Stimulated activated CD4-positive, alpha-beta T cell treated with anti-CD3 and anti-CD28 coated beads, Interleukin-1b, Interleukin-23, amount 100 ng/mL, for 24 hours (primary cell): ENCODE data around the gene SF3B3.
"Not testable (repeated sequence)": the region's sequence is repeated elsewhere in the genome, so short reads cannot be mapped to it uniquely, and the experiment has no call there.

Source experiments
- DNase-seq, 4 experiments: peaks; one replicate each; pipeline ENCODE4 v3.0.0-alpha.2; 2020; ENCODE audit warnings: low read depth in 4 of 4, low spot score in 1 of 4

The SF3B3 gene

DNA sequence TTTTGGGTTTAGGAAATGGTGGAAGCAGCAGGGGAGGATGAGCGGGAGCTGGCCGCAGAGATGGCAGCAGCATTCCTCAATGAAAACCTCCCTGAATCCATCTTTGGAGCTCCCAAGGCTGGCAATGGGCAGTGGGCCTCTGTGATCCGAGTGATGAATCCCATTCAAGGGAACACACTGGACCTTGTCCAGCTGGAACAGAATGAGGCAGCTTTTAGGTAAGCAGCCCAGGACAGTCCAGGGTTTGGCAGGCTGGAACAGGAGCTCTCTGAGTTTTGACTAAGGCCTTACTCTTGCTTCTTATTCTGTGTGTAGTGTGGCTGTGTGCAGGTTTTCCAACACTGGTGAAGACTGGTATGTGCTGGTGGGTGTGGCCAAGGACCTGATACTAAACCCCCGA is 41.4 kb downstream of the SF3B3 start:
- DNase-seq: no peak

DNA sequence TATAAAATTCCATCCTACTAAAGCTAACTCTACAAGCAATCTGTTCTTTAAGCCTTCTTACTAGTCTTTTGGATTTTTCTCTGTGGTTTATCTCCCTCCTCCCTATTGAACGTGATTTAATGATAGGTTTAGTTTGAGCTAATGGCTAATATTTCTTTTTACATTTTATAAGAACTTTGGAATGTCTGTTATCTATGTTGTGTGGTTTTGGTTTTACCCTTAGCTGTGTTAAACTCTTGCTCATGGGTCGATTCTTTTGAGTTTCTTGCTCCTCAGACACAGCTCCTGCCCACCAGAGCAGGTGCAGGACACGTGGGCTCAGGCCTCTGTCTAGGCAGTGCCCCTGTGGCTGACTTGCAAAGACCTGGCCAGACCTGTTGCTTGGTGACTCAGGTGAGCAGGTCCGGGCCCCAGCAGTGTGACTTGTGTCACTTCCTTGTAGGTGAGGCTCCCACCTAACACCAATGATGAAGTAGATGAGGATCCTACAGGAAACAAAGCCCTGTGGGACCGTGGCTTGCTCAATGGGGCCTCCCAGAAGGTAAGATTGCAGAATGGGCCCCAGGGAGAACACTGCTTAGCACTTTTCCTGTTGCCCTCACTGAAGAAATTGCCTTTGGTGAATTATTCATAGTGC is 45.1 kb downstream of the SF3B3 start:
- no peak for DNase-seq

DNA sequence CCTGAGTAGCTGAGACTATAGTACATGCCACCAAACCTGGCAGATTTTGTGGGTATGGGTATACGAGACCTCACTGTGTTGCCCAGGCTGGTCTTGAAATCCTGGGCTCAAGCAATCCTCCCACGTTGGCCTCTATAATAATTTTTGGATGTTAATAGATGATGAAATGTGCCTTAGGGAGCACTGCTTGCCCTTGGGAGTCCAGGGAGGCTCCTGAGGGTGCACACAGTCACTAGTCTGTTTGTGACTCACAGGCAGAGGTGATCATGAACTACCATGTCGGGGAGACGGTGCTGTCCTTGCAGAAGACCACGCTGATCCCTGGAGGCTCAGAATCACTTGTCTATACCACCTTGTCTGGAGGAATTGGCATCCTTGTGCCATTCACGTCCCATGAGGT is 46.1 kb downstream of the SF3B3 start:
- no peak for DNase-seq

DNA sequence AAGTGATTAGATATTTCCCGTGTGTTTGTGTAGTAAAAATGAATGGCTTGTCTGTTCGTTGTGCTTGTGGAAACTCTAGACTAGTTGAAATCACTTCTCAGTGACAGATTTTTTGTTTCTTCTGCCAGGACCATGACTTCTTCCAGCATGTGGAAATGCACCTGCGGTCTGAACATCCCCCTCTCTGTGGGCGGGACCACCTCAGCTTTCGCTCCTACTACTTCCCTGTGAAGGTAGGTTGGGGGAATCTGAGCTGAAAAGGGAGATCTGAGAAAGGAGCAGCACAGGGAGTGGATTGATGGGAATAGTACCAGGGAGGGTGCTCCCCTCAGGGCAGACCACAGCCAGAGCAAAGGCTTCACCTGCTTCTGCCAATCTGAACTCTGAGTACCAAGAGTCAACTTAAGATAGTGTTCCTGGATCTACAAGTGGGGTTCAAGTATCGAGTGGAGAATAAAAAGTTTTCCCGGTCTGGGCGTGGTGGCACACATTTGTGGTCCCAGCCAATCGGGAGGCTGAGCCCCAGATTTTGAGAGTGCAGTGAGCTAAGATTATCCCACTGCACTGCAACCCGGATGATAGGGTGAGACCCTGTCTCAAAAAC is 47.5 kb downstream of the SF3B3 start:
- no peak for DNase-seq

DNA sequence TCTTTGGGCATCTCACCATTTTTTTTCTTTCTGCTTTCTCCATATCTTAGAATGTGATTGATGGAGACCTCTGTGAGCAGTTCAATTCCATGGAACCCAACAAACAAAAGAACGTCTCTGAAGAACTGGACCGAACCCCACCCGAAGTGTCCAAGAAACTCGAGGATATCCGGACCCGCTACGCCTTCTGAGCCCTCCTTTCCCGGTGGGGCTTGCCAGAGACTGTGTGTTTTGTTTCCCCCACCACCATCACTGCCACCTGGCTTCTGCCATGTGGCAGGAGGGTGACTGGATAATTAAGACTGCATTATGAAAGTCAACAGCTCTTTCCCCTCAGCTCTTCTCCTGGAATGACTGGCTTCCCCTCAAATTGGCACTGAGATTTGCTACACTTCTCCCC is 48.0 kb downstream of the SF3B3 start:
- DNase-seq: no peak

DNA sequence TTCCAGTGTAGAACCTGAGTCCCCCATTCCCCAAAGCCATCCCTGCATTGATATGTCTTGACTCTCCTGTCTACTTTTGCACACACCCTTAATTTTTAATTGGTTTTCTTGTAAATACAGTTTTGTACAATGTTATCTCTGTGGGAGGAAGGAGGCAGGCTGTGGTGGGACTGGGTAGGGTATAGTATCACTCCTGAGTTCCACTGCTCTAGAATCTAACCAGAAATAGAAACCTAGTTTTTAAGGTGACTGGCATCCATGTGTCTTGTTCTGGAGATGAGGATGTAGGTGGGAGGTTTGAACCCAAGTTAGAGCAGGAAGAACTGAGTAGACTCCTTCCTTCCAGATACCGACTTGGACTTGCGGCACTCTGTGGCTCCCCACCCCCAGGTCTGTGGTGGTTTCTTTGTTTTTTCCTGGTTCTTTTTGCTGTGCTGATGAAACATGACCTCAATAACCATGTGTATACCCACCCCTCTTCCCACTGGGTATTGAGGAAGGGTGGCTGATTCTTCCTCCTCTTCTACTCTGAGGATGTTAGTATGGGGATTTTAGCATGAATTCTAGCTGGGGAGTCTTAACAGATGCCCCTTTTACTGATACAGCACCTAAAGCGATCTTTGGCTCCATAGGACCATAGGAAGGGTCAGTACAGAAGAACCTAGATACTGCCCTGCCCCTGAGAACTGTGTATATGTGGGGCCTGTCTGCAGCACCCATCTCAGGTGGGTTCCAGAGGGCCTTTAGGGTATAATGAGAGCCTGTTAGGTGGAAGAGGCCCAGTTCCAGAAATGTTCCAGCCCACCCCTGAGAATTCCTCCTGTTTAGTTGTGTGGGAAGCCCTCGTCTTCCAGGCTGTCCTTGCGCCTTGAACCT is 48.7 kb downstream of the SF3B3 start:
- no peak for DNase-seq

DNA sequence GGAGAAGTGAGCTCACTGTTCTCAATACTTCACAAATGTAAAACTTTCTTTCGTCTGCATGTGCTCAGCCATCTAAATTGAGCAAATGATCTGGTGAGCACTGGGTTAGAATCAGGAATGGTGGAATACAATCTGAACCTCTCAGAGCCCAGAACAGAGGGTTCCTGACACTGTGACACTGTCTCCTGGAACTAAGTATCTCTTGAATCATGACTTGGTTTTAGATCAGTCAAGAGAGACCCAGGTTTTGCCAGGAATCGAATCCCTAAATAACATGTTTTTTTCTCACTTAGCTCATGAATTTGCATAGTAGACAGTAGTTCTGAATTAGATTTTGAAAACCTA is 49.3 kb downstream of the SF3B3 start:
- no peak for DNase-seq

DNA sequence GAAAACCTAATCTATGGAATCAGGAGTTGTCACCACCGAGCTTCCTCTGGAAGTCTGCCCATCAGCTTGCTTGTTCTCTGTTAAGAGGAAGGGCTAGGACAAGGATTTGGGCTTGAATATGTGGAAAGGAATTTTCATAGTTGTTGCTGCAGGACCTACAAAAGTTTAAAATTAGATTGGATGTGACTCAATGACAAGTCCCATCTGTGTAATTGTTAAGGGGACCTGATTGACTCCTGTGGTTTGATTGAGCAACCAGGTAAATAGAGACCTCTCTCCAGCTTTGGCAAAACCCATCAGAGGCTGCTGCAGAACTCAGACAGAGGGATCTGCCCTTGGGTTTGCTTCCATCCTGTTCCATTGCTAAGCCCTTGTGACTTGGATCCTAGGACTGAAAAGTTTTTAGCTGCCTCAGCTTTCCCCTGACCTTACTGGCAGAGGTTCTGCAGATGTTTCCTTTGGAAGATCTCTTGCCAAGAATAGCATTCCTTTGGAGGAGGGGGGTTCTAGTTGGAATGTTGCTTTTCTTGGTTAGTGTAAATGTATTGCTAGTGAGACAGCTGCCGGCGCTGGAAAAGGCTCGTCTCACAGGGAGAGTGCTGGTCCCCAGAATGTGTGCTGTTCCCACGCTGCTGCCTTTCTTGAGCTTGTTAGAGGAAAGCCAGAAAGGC is 50.0 kb downstream of the SF3B3 start:
- no peak for DNase-seq

DNA sequence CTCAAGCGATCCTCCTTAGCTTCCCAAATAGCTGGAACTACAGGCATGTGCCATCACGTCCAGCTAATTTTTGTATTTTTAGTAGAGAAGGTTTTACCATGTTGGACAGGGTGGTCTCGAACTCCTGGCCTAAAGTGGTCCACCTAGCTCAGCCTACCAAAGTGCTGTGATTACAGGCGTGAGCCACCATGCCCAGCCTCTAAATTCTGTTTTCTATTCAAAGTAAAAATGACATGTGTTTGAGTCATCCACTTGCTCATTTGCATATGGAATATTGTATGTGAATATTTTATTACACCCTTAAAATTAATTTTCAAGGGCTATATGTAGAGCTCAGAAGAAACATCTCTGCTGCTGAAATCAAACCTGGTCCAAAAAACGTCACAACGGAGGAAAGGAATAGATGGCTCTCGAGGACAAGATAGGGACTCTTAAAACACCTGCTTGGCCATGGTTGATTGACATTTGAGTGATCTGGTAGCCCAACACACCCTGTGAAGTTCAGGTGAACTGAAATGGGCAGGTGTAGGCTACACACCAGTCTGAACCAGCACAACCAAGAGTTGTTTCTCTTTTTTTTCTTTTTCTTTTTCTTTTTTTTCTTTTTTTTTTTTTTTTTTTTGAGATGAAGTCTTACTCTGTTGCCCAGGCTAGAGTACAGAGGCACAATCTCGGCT is 51.1 kb downstream of the SF3B3 start:
- DNase-seq: no peak

DNA sequence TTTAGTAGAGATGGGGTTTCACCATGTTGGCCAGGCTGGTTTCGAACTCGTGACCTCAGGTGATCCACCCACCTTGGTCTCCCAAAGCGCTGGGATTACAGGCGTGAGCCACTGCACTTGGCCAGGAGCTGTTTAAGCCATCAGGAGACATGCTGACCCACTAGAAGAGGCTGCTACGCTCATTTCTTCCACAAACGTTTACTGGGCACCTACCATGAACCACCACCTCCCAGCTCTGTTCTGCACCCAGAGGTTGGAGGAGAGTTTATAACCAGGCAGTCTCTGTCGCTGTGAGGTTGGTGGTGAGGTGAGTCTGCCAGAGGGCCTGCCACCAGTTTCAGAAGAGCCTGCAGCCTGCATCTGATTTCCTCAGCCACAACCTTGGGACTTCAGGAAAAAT is 51.8 kb downstream of the SF3B3 start:
- no peak for DNase-seq

DNA sequence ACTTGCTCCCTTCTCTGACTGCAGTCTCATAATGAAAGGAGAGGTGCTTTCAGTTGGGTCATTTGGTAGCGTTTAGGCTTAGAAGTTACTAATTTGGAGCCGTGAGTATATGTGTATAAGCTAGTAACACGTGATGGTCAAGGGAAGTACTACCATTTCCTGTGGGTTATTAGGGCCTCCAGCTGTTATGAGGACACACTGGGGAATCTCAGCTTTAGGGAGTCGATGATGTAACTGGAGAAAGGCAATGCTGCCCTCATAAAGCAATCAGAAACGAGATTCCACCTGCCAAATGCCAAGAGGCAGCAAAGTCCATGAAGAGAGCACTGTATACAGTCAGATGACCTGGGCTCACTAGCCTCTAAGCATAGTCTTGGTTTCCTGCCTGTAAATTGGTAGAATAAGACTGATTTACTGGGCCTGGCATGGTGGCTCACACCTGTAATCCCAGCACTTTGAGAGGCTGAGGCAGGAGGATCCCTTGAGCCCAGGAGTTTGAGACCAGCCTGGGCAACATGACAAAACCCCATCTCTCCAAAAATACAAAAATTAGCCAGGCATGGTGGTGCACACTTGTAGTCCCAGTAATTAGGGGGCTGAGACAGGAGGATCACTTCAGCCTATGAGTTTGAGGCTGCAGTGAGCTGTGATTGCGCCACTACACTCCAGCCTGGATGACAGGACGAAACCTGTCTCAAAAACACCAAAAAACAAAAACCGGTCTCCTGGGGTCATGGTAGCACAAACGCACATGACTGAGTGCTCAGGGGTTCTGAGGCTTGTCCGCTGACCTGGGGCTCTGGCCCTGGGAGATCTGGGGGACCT is 53.0 kb downstream of the SF3B3 start:
- no peak for DNase-seq

DNA sequence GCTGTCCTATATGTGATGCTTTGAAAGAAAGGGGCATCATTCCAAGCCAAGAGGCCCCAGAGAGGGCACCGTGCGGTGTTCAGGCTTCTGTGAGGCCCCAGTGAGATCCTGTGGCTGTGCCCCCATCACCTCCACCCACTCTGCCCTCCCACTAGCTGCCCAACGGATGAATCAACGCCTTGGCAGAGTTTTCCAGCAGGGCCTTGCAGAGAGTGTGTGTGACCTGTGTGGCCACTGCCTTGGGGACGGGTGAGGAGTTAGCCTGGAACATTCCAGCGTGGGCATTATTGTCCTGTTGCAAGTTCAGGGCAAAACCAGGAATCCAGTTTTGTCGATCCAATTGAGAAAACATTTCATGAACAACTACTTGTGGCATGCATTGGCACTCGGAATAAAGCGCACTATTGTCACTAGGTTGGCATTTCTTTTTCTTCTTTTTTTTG is 53.7 kb downstream of the SF3B3 start:
- no peak for DNase-seq

DNA sequence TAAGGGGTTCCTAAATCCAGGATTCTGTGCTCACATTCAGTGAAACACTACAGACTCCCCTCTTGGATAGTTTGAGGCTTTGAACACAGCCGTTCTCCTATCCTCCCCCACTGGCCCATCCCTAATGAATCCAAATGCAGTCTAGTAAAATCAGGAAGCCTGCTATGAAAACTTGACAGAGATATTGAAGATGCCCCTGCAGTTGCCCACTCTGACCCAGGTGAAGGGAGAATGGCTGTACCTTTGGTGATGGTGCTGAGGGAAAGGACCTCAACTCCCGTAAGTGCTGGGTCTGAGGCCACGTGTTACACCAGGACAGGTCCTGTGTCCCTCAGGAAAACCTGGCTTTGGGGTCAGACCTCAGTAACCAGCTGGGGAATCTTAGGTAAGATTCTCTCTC is 54.4 kb downstream of the SF3B3 start:
- no peak for DNase-seq

DNA sequence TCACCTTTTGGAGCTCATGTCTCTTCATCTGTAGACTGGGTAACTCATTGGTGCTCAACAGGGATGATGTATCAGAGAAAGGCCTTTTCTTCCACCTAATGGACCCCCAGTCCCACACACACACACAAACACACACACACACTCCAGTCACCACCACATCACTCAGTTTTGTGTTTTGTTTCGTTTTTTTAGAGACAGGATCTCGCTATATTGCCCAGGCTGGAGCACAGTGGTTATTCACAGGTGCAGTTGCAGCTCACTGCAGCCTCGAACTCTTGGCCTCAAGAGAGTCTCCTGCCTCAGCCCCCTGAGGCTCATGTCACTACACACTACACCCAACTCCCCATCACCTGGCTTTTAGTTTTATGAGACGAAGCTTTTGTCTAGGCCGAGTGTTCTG is 55.6 kb downstream of the SF3B3 start:
- no peak for DNase-seq

DNA sequence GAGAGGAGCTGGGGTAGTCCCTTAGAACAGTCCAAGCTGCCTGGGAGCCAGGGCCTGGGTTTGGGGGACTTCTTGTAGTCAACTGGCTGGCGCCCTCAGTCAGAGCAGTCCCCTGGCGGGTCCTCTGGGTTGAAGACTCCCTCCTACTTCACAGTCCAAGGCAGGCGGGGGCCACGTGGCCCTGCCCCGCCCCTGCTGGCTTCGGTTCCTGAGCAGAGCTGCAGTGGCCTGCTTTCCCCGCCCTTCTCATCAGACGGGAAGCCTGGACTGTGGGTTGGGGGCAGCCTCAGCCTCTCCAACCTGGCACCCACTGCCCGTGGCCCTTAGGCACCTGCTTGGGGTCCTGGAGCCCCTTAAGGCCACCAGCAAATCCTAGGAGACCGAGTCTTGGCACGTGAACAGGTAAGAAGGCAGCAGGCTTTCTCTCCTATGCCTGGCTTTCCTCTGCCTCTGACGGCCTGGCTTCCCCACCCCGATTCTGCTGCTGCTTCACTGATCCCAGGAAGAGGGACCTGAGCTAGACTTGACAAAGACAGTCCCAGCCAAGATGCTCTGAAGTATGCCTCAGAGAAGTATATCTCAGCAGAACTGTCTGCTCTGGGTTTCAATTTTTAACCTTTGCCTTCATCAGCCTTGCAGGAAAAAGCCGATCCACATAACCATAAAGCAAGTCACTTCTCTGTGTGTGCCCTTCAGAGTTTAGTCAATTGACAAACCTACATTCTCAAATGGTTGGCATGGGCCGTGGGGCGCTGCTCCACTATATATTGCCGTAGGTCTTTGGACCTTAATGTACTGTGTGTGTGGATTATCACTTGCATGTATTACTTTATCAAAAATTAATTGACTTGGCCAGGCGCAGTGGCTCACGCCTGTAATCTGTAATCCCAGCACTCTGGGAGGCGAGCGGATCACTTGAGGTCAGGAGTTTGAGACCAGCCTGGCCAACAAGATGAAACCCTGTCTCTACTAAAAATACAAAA is 56.3 kb downstream of the SF3B3 start:
- DNase-seq: no peak

DNA sequence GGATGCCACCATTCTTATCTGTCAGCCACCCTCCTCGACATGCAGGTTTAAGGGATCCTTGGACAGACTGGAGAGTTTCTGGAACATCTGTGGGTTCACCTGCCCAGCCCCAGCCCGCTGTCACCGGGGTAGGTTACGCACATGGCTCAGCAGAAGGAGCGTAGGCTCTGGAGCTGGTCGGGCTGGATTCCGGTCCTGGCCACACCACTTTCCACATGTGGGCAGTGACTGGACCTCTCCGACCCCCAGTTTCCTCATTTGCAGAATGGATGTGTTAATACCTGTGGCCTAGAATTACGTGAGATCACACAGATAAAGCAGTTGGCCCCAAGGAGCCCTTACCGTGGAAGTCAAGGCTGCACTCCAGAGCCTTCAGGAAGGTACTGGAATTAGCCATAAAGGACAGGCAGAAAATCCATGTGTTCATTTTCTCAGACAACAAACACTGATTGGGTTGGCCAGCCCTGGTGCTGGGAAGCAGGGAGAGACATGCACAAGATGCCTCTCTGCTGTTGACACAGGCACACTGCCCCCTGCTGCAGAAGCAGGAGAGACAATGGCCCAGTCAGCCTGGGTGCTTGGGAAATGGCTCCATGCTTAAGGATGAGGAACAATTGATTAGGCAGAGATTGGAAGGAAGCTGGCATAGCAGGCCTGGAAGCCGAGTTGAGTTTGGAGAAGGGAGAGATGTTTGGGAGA is 58.8 kb downstream of the SF3B3 start:
- no peak for DNase-seq

DNA sequence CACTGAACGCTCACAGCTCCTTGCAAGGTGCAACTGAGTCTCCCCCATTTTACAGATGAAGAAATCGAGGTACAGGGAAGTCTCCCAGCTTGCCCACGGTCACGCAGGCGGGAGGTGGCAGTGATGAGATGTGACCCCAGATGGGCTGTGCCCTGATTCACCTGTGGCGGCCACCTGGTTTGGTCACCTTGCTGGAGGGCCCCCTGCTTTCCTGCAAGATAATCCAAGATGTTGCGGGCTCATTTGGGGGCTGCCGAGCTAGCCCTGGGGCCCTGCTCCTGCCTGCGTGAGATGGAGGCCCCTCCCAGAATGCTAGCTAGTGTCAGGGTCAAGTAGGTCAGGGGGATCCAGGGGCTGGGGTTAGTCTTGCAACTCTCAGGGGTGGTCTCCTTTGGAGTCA is 63.1 kb downstream of the SF3B3 start:
- DNase-seq: no peak

DNA sequence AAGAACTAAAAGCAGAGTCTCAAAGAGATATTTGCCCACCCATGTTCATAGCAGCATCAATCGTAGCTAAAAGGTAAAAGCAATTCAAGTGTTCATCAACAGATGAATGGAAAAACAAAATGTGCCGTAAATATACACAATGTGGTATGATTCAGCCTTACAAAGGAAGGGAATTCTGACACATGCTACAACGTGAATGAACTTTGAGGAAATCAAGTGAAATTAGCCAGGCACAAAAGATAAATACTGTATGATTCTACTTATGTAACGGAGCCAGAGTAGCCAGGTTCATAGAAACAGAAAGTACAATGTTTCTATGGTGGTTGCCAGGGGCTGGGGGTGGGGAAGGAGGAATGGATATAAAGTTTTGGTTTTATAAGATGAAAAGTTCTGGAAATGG is 64.9 kb downstream of the SF3B3 start:
- DNase-seq: no peak

DNA sequence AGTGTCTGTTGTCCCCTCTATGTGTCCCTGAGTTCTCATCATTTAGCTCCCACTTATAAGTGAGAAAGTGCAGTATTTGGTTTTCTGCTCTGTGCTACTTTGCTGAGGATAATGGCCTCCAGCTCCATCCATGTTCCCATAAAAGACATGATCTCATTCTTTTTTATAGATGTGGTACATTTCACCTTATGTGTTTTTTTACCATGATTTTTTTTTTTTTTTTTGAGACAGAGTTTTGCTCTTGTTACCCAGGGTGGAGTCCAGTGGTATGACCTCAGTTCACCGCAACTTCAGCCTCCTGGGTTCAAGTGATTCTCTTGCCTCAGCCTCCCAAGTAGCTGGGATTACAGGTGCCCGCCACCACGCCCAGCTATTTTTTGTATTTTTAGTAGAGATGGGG is 65.8 kb downstream of the SF3B3 start:
- DNase-seq: not testable (repeated sequence)
